NT2/D1 (cell line): ENCODE results near the gene FBRSL1.

ENCODE experiments used
- DNase-seq: peaks from one replicate; pipeline ENCODE4 v3.0.0-alpha.2; 2011; ENCODE audit warnings: low read depth, low spot score
- H3K27me3 ChIP-seq: 2 replicates; pipeline ENCODE4 v1.6.0; 2011; ENCODE audit warnings: mild to moderate bottlenecking; ENCODE audit not compliant: insufficient read length, insufficient read depth
- H3K36me3 ChIP-seq: 2 replicates; pipeline ENCODE4 v1.6.1; 2011; ENCODE audit warnings: mild to moderate bottlenecking, low read length, mixed read lengths; ENCODE audit not compliant: insufficient read depth, insufficient read length
- H3K4me1 ChIP-seq: 2 replicates; pipeline ENCODE4 v1.5.1; 2011; ENCODE audit not compliant: insufficient read depth, insufficient read length
- H3K4me3 ChIP-seq: 2 replicates; pipeline ENCODE4 v1.5.1; 2011; ENCODE audit warnings: low read depth; ENCODE audit not compliant: insufficient read length
- H3K9ac ChIP-seq: 2 replicates; pipeline ENCODE4 v1.6.0; 2011; ENCODE audit warnings: low read depth; ENCODE audit not compliant: insufficient read length
- H3K9me3 ChIP-seq: 2 replicates; pipeline ENCODE4 v1.5.1; 2011; ENCODE audit warnings: mild to moderate bottlenecking, low read length; ENCODE audit not compliant: insufficient read depth
- SUZ12 ChIP-seq: IDR thresholded peaks from 2 replicates; pipeline ENCODE4 v1.6.1; 2011; ENCODE audit not compliant: insufficient read length, insufficient read depth; ENCODE audit errors: extremely low read depth
- YY1 ChIP-seq: IDR thresholded peaks from 2 replicates; pipeline ENCODE4 v1.6.1; 2011; ENCODE audit not compliant: insufficient read length, insufficient read depth
- ZNF274 ChIP-seq: IDR thresholded peaks from 2 replicates; pipeline ENCODE4 v1.6.1; 2011; ENCODE audit warnings: mild to moderate bottlenecking, low read depth, low read length

Gene FBRSL1

DNA sequence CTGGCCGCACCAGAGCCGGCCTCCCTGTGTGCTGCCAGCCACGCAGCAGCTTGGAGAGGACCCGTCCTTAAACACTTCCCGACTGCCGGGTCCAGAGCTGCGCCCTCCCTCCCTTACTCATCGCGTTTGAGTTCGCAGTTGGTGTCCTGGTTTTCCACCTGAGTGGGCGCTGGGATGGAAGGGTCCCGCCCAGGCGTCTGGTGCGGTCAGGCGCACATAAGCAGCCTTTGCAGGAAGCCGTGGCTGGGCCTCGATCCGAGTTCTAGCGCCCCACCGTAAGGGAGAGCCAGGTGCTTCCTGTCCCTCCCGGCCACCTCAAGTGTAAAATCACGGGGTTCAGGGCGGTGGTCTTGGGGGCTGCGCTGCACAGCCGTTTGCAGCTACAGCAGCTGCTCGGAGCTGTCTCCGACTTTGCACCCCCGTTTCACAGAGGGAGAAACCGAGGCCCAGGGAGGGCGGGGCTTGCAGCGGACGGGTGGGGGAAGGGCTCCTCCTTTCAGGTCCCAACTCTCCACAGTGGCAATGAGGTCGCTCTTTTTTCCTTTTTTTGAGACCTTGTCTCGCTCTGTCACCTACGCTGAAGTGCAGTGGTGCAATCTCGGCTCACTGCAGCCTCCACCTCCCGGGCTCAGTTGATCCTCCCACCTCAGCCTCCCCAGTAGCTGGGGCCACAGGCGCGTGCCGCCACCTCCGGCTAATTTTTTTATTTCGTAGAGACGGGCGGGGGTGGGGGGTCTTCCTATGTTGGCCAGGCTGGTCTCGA lies 69.1 kb downstream of the FBRSL1 start:
- peaks cover 21% of the 10 kb centered on the region for H3K4me1 ChIP-seq
- DNase-seq: no peak
- no peak overlapping the region for H3K9ac ChIP-seq
- H3K4me3 ChIP-seq: peak overlapping the region; percentile 45
- peaks cover 38% of the 10 kb centered on the region for H3K27me3 ChIP-seq
- H3K36me3 ChIP-seq: peaks cover 8% of the 10 kb centered on the region
- no peak for TF ChIP-seq ZNF274
- no peak for TF ChIP-seq SUZ12
- TF ChIP-seq YY1: no peak
- H3K9me3 ChIP-seq: no peaks in the 10 kb centered on the region

DNA sequence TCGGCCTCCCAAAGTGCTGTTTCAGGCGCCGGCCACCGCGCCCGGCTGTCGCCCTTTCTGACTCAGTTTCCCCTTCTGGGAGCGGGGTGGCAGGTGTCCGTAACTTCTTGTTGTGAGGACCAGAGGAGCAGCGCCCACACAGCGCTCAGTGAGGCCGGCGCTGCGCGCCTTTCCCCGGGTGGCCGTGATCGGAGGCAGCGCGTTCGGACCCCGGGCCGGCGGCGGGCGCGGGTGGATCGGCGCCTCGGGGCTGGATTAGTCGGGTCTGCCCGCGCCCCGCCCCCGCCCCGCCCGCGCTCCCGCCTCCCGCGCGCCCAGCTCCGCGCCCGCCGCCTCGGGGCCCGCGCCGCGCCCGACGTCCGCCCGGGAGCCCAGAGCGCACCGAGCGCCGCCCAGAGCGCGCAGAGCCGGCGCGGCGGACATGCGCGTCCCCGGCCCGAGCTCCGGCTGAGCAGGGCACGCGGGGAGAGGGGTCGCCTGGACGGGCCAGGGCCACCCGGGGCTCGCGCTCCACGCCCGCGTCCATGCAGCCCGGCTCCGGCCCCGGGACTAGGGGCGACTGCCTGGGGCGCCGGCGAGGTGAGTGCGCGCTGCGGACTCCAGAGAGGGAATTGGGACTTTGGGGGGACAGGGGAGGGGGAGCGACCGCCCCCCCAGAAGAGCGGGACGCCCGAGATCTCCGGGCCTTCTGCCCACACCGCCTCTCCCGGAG lies 69.9 kb downstream of the FBRSL1 start:
- Histone ChIP-seq H3K27me3 (peaks cover 40% of the 10 kb centered on the region), H3K36me3 (peaks cover 11% of the 10 kb centered on the region), H3K4me1 (peaks cover 21% of the 10 kb centered on the region), H3K4me3 (peak overlapping the region; percentile 88), H3K9ac (peak overlapping the region; percentile 95), H3K9me3 (no peaks in the 10 kb centered on the region)
- peak; percentile 35 for DNase-seq
- no peak for TF ChIP-seq SUZ12
- TF ChIP-seq ZNF274: no peak
- TF ChIP-seq YY1: no peak

DNA sequence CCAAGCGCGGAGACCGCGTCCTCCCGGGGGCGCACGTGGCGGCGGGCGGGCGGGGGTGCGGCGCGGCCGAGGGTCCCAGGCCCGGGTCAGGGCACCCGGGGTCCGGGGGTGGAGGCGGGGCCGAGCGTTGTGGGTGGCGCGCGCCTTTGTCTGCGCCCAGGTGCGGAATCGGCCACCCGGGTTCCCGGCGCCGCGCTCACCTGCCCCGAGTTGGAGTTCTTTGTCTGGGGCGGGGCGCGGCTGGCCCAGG lies 70.3 kb downstream of the FBRSL1 start:
- Histone ChIP-seq H3K9ac (peak overlapping the region; percentile 95), H3K9me3 (no peaks in the 10 kb centered on the region)
- no peak for DNase-seq

DNA sequence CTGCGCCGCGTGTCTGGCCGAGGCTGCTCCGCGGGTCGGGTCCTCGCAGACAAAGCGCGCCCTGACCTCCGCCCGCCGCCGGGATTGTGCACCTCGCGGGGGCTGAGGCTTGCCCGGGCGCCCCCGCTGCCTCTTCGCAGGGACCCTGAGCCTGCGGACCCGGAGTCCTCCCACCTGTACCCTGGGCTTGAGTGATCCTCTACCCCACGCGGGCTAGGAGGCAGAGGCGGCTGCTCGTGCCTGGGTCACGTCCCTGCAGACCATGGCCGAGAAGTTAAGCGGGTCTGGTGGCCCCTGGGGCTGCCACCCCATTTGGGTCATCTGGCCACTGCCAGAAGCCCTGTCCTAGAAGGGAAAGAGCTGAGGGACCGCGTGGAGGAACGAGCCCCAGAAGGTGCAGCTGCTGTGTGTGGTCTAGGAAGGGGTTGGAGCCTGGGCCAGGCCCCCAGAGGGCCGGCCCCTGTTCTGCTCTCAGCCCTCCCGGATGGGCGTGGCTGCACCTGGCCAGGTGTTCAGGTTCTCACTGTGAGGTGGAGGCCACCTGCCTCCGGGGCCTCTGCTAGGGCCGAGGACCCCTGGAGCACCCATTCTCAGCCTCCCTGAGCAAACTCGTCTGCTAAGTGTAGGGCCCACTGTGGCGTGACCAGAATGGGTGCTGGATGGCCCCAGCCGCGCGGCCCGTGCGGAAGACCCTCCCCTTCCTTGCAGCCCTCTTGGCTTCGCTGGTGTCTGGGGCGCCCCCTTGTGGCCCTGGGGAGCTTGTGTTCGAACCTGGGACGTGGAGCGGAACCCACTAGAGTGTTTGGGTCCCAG lies 70.9 kb downstream of the FBRSL1 start:
- Histone ChIP-seq H3K9ac (peak overlapping the region; percentile 95), H3K4me3 (peak overlapping the region; percentile 88), H3K27me3 (peaks cover 45% of the 10 kb centered on the region), H3K9me3 (no peaks in the 10 kb centered on the region), H3K36me3 (peaks cover 21% of the 10 kb centered on the region), H3K4me1 (peaks cover 21% of the 10 kb centered on the region)
- no peak for TF ChIP-seq SUZ12
- peak; percentile 82 for DNase-seq

More for the DNA sequence above, 70.3 kb downstream of the FBRSL1 start:
- peaks cover 21% of the 10 kb centered on the region for H3K4me1 ChIP-seq
- peak overlapping the region; percentile 88 for H3K4me3 ChIP-seq
- H3K27me3 ChIP-seq: peaks cover 44% of the 10 kb centered on the region
- peaks cover 16% of the 10 kb centered on the region for H3K36me3 ChIP-seq
- TF ChIP-seq ZNF274: no peak
- TF ChIP-seq YY1: no peak
